Measurements from ENCODE around the gene CDH4.

DNA sequence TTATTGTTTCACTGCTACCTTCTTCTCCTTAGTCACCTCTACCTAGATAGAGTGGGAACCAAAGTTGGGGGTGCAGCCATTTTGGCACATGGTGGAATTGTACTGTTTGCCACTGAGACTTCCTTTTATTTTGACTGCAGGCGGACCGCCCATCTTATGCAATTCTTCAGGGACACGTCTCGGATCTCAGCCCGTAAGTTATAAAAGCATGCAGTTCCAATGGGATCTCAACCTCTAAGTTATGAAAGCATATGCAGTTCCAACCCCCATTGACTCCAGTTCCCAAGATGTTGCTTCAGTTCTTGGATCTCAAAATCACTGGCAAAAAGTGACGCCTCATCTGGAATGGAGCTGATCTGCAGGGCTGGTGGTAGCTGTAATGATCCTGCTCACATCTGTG, 41.2 kb upstream of the CDH4 start:
- TF ChIP-seq EP300 (IDR thresholded peaks at IDR 0.05; ENCODE audit: low read depth in 2 of 2, low read length in 2 of 2) (no peak), EP300 (CRISPR knock-in tag; IDR thresholded peaks at IDR 0.05; ENCODE audit: borderline replicate concordance) (no peak), MAFK (conservative IDR thresholded peaks at IDR 0.05 in 1 of 2, IDR thresholded peaks at IDR 0.05 in 1 of 2; ENCODE audit: low read length in 2 of 2) (no peak), MBD4 (IDR thresholded peaks at IDR 0.05; ENCODE audit: borderline replicate concordance, low read length) (no peak), RBM39 (IDR thresholded peaks at IDR 0.05; ENCODE audit: low read depth, low read length, poor library complexity, severe bottlenecking) (no peak), ZBTB1 (CRISPR knock-in tag; IDR thresholded peaks at IDR 0.05; ENCODE audit: borderline replicate concordance) (no peak), SIN3A (IDR thresholded peaks at IDR 0.05; ENCODE audit: borderline replicate concordance, low read depth, low read length) (no peak), ZNF546 (CRISPR knock-in tag; conservative IDR thresholded peaks at IDR 0.05) (no peak), ZSCAN31 (CRISPR knock-in tag; IDR thresholded peaks at IDR 0.05; ENCODE audit: low read depth) (no peak), CREB1 (IDR thresholded peaks at IDR 0.05) (no peak), CREB1 (CRISPR knock-in tag; IDR thresholded peaks at IDR 0.05) (no peak), NFE2 (CRISPR knock-in tag; IDR thresholded peaks at IDR 0.05) (no peak), ZNF766 (CRISPR knock-in tag; IDR thresholded peaks at IDR 0.05; ENCODE audit: borderline replicate concordance) (no peak), TBX3 (IDR thresholded peaks at IDR 0.05; ENCODE audit: borderline replicate concordance) (no peak), SP2 (CRISPR knock-in tag; IDR thresholded peaks at IDR 0.05) (no peak)
- TF ChIP-seq, protein P1, sequence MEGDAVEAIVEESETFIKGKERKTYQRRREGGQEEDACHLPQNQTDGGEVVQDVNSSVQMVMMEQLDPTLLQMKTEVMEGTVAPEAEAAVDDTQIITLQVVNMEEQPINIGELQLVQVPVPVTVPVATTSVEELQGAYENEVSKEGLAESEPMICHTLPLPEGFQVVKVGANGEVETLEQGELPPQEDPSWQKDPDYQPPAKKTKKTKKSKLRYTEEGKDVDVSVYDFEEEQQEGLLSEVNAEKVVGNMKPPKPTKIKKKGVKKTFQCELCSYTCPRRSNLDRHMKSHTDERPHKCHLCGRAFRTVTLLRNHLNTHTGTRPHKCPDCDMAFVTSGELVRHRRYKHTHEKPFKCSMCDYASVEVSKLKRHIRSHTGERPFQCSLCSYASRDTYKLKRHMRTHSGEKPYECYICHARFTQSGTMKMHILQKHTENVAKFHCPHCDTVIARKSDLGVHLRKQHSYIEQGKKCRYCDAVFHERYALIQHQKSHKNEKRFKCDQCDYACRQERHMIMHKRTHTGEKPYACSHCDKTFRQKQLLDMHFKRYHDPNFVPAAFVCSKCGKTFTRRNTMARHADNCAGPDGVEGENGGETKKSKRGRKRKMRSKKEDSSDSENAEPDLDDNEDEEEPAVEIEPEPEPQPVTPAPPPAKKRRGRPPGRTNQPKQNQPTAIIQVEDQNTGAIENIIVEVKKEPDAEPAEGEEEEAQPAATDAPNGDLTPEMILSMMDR (CRISPR knock-in tag; IDR thresholded peaks at IDR 0.05), result no peak

Data from HepG2 (cell line).